Activated naive CD4-positive, alpha-beta T cell treated with anti-CD3 and anti-CD28 coated beads, Interleukin-2, amount 50 U/mL, for 16 hours (primary cell): ENCODE measurements around the gene IGFBP3.

Experiments
- DNase-seq: peaks from one replicate; pipeline ENCODE4 v3.0.0-alpha.2; 2020

IGFBP3 gene

GRCh38 chr7:45891462-45892402 lies 29.3 kb downstream of the IGFBP3 start:
- DNase-seq: no peak

- no peak for DNase-seq
Observed at GRCh38 chr7:45890902-45891461, 30.1 kb downstream of the IGFBP3 start.

GRCh38 chr7:45890125-45890901 lies 30.8 kb downstream of the IGFBP3 start:
- no peak for DNase-seq

GRCh38 chr7:45889367-45890067 lies 31.6 kb downstream of the IGFBP3 start:
- DNase-seq: no peak

- DNase-seq: no peak
Observed at GRCh38 chr7:45888993-45889366, 32.1 kb downstream of the IGFBP3 start.

GRCh38 chr7:45888185-45888992 lies 32.7 kb downstream of the IGFBP3 start, which contains the start of gene IGFBP1:
Gene IGFBP1 (plus strand): TSS chr7:45888488. CDS start chr7:45888653, 165 bp downstream.
- DNase-seq: no peak

DNA sequence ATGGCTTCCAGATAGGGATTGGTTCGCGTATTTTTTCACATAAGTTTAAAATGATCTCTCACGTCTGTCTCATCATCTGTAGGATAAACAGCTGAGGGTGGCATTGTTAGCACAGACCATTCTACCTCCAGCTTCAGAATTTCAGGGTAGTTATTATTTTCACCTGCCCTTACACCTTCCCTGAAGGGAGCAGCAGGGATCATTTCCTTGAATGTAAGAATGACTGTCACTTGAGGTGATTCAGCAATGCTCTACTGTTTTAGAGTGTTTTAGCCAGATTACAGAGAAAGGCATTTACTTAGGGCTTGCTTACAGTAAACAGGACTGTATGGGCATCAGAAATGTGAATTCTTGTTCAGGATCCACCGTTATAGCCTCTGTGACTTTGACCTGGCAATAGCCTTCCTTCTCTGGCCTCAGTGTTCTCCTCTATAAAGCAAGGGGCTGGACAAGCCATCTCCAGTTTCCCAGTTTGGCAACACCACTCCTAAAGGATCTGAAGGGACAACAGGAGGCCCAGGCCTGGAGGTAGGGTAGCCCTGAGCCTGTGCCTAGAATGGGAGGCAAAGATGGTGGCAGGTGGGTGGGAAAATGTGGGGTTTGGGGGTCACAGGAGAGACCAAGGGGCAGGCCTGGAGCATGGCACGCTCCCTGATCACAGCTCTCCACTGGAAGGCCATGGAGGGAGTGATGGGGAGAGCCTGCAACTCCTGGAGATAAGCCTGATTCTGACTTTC lies 34.0 kb downstream of the IGFBP3 start:
- no peak for DNase-seq

- no peak for DNase-seq
Observed at GRCh38 chr7:45885264-45885882, 35.7 kb downstream of the IGFBP3 start.

- DNase-seq: no peak
Observed at GRCh38 chr7:45884136-45884535, 36.9 kb downstream of the IGFBP3 start.

- DNase-seq: no peak
Observed at GRCh38 chr7:45882465-45882810, 38.6 kb downstream of the IGFBP3 start.

GRCh38 chr7:45881759-45882464 lies 39.2 kb downstream of the IGFBP3 start:
- no peak for DNase-seq

GRCh38 chr7:45881280-45881758 lies 39.8 kb downstream of the IGFBP3 start:
- no peak for DNase-seq

DNA sequence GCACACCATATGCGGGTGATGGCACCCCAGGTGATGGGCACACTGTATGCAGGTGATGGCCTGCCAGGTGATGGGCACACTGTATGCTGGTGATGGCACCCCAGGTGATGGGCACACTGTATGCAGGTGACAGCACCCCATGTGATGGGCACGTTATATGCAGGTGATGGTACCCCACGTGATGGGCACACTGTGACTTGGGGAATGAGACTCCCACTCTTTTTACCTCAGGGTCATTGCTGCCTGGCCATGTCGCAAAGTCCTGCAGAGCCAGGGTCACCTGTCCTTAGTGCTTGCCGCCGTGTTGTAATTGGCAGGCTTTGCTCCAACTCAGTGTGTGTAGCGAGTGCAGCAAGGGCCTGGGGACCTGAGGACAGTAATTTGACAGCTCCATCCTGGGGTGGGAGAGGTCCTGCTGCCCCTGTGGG lies 40.6 kb downstream of the IGFBP3 start:
- no peak for DNase-seq

DNA sequence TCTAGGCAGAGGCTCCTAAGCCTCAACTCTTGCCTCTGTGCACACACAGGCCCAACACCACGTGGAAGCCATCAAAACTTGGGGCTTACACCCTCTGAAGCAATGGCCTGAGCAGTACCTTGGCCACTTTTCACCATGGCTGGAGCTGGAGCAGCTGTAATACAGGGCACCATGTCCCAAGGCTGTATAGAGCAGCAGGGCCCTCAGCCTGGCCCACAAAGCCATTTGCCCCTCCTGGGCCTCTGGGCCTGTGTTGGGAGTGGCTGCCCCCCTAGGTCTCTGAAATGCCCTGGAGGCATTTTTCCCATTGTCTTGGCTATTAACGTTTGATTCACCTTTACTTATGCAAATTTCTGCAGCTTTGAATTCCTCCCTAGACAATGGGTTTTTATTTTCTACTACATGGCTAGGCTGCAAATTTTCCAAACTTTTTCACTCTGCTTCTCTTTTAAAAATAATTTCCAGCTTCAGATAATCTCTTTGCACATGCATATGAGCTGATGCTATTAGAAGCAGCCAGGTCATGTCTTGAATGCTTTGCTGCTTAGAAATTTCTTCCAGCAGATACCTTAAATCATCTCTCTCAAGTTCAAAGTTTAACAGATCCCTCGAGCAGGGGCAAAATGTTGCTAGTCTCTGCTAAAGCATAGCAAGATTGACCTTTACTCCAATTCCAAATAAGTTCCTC lies 42.5 kb downstream of the IGFBP3 start:
- DNase-seq: no peak

DNA sequence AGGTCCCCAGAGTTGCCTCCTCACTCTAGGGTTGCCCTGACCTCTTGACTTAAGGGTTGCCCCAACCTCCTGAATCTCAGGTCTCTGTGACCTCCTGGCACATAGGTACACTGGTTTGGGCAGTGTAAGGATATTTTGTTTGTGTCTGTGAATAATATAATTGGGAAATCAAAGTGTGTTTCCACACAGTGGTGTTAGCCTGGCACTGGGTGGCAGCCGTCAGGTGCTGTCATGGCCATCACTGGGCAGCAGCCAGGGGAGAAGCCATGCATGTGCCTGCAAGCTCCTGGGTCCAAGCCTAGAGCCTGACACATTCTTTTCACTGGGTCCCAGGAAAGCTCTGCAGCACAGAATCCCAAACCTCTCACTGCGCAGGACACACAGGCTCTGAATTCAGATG lies 44.6 kb downstream of the IGFBP3 start:
- no peak for DNase-seq

GRCh38 chr7:45874408-45875131 lies 46.5 kb downstream of the IGFBP3 start:
- DNase-seq: no peak

DNA sequence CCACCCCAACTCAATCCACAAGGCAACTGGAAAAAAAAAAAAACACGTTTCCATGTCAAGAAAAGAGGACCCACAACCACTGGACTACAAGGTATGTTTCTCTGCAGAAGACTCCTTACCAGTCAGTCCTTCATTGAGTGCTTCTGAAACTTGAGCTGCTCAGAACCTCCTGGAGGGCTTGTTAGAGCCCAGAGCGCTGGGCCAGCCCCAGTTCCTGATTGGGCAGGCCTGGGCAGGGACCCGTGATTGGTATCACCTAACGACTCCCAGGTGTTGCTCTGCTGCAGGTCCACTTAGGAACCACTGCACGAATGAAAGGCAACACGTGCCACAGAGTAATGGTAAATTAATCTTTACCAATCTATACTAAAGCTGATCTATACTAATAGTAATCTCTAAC lies 47.7 kb downstream of the IGFBP3 start:
- DNase-seq: no peak

- no peak for DNase-seq
Observed at GRCh38 chr7:45873035-45873354, 48.1 kb downstream of the IGFBP3 start, which contains the start of gene CCDC201. Gene CCDC201 (minus strand): TSS chr7:45873082. CDS start chr7:45873007, 75 bp downstream.
